ENCODE results near the gene KRT33A. TPM values are rescaled to one million over a fixed set of nuclear protein-coding genes. Genes with fewer than 3 reads are reported as not detected.

KRT33A gene
- total and polyA plus RNA-seq, 12 donors = not detected

DNA sequence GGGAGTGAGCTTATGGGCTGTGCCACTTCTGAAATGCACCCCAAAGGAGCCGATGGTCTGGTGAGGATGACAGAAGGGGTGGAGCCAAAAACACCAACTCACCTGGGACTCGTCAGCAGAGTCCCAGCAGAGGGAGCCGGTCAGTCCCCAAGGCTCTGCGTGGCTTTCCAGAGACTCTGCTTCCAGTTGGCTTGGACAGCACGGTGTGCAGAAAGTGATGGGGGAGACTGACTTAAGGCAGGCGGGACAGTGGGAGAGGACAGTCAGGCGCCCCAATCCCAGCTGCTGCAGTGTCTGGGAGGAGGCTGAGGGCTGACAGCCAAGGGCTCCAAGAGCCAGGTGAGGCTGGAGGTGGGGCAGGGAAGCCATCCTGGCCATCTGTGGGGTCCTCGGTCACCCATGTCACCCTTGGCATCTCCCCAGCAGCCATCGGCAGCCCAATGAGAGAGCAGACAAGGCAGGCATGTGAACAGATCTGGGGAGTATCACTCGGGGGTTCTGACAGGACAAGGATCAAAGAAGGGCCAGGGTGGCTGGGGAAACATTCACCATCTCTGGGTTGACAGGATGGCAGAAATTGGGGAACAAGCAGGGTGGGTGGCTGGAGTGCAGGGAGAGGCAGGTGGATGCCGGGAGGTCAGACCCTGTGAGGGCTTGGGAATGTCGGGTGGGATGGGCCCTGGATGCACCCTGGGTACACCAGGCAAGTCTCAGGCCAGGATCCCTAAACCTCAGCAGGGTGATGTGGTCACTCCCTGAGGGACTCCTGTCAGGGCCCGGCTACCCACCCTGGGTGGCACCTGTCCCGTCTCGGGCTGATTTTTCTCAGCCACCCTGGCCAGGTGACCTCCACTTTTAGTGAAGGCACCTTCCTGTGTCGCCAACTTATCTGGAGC lies 26.2 kb downstream of the KRT33A start:
- DNase-seq = peak in 1 of 7 donors; percentile 9
- Histone ChIP-seq H3K9me3 (replicated peaks in 1 of 3) (peaks cover 0 to 4% (median 0%) of the 10 kb centered on the region in 3 donors), H3K4me1 (replicated peaks in 1 of 2) (no peaks in the 10 kb centered on the region), H3K27ac (no peak overlapping the region), H3K27me3 (no peaks in the 10 kb centered on the region), H3K36me3 (replicated peaks in 1 of 2) (no peaks in the 10 kb centered on the region), H3K4me3 (no peak overlapping the region)
- no peak for TF ChIP-seq POLR2A (IDR thresholded peaks at IDR 0.05)
- TF ChIP-seq, protein P1, sequence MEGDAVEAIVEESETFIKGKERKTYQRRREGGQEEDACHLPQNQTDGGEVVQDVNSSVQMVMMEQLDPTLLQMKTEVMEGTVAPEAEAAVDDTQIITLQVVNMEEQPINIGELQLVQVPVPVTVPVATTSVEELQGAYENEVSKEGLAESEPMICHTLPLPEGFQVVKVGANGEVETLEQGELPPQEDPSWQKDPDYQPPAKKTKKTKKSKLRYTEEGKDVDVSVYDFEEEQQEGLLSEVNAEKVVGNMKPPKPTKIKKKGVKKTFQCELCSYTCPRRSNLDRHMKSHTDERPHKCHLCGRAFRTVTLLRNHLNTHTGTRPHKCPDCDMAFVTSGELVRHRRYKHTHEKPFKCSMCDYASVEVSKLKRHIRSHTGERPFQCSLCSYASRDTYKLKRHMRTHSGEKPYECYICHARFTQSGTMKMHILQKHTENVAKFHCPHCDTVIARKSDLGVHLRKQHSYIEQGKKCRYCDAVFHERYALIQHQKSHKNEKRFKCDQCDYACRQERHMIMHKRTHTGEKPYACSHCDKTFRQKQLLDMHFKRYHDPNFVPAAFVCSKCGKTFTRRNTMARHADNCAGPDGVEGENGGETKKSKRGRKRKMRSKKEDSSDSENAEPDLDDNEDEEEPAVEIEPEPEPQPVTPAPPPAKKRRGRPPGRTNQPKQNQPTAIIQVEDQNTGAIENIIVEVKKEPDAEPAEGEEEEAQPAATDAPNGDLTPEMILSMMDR (IDR thresholded peaks at IDR 0.05) = peak in 1 of 6 experiments; percentile 15
- intact Hi-C loops (cut with DNase I) = loop anchor here (5.0 to 10.0 kb wide), 3 partner anchors 330 to 420 kb away; no protein-coding TSS in a partner anchor
- 64 to 80% (median 71%) methylated on average over 6 to 16 of the region's 16 CpGs for WGBS, 4 donors

DNA sequence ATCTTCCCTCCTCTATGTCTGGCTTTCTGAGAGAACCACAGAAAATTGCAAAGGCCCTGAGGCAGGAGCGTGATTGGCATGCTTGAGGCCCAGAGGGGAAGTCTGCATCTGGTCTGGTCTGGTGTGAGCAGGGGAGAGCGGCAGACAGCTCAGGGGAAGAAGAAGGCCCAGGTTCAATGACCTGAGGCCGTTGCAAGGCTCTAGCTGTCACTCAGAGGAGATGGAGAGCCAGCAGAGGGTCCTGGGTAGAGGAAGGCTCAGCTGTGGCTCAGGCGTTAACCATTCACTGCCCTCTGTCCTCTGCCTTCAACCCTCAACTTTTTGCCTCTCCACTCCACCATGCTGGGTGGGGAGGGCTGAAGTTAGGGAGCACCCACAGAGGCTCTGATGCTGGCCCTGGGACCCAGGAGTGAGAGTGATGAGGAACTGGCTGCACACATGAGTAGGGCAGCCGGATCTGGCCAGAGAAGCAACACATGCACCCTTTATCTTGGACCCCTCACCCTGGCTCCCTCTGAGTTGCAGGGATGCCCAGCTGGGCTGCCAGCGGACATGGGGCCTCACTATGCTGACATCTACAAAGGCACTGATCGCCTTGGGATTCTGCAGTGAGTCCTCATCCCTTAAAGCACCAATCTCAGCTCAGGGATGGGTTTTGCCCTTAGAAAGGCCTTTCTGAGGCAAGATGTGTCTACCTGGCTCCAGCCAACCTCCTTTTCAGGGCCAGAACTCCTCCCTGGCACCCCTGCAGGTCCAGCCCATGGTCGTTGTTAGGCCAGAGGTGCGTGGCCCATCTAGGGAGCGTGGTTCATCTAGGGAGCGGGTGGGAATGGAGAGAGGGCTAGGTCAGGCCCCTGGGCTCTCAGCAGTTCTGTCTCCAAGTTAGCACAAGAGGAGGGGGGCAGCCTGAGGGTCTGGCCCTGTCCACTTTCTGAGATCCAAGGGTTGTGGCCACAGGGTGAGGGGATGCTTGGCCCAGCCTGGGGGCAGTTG lies 27.4 kb downstream of the KRT33A start:
- Histone ChIP-seq H3K4me3 (no peak overlapping the region), H3K9me3 (replicated peaks in 1 of 3) (peaks cover 0 to 7% (median 0%) of the 10 kb centered on the region in 3 donors), H3K4me1 (replicated peaks in 1 of 2) (no peaks in the 10 kb centered on the region), H3K27me3 (no peaks in the 10 kb centered on the region), H3K36me3 (replicated peaks in 1 of 2) (no peaks in the 10 kb centered on the region), H3K27ac (no peak overlapping the region)
- 78 to 90% (median 87%) methylated on average over 4 to 11 of the region's 11 CpGs for WGBS, 4 donors
- intact Hi-C loops (cut with DNase I) = loop anchor here (5.0 to 10.0 kb wide), 3 partner anchors 332 to 418 kb away; no protein-coding TSS in a partner anchor
- no peak for DNase-seq
- no peak for TF ChIP-seq POLR2A (IDR thresholded peaks at IDR 0.05)
- TF ChIP-seq, protein P1 (IDR thresholded peaks at IDR 0.05) = no peak

DNA sequence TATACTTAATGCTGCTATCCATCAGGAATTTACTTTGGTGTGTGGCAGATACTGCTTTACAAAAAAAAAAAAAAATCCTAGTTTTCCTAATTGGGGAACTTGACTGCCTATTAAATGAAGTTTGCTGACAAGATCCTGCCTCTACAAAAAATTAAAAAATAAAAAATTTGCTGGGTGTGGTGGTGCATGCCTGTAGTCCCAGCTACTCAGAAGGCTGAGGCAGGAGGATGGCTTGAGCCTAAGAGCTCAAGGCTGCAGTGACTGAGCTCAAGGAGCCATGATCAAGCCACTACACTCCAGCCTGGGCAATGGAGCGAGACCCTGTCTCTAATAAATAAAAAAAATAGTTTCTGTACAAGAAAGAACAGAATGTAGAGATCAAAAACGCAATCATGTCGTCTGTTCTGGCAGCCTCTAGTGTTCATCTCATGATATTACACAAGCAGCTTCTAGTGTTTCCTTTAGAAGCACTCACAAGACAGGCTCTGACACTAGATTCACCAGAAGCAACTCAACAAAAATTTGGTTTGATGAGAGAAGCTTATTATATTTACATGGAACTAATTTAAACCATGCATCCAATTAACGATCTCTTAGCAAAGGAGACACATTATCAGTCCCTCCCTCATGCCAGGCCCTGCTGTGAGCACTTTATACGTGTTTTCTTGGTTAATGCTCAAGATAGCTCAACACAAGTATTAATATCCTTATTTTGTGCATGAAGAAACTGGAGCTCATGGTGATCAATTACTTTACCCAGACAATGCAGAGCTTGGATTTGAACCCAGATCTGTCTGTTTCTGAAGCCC lies 28.3 kb downstream of the KRT33A start:
- intact Hi-C loops (cut with DNase I) = loop anchor here (5.0 to 10.0 kb wide), 3 partner anchors 333 to 417 kb away; no protein-coding TSS in a partner anchor
- Histone ChIP-seq H3K4me3 (no peak overlapping the region), H3K9me3 (replicated peaks in 1 of 3) (peaks cover 0 to 7% (median 0%) of the 10 kb centered on the region in 3 donors), H3K27ac (no peak overlapping the region), H3K4me1 (replicated peaks in 1 of 2) (no peaks in the 10 kb centered on the region), H3K36me3 (replicated peaks in 1 of 2) (no peaks in the 10 kb centered on the region), H3K27me3 (no peaks in the 10 kb centered on the region)
- 31 to 34% (median 32%) methylated on average over 5 of the region's 5 CpGs for WGBS, 4 donors
- DNase-seq = peak in 1 of 7 donors; percentile 23
- no peak for TF ChIP-seq POLR2A (IDR thresholded peaks at IDR 0.05)
- TF ChIP-seq, protein P1 (IDR thresholded peaks at IDR 0.05) = peak; percentile 57 to 75 (median 72)
